Keratinocyte (primary cell): ENCODE data around the gene PHYH. TPM values are rescaled to one million over a fixed set of nuclear protein-coding genes. Genes with fewer than 3 reads are reported as not detected.

Experiments used
- DNase-seq: peaks from one replicate; pipeline ENCODE4 v3.0.0-alpha.2; 2011; ENCODE audit warnings: low read depth, missing footprints, low spot score
- FAIRE-seq: peaks from 2 replicates; lab custom pipeline; 2011; peaks lifted over from hg19 to GRCh38; lab: Jason Lieb, UNC
- H2AFZ ChIP-seq: 2 replicates; pipeline ENCODE4 v1.6.0; 2012; ENCODE audit warnings: low read length, control low read depth, inconsistent platforms; ENCODE audit not compliant: control insufficient read depth
- H3K27ac ChIP-seq: 2 replicates; pipeline ENCODE4 v1.5.1; 2011; ENCODE audit warnings: low read length; ENCODE audit not compliant: control insufficient read depth, insufficient read depth
- H3K27me3 ChIP-seq: 3 replicates; pipeline ENCODE4 v1.6.0; 2011; ENCODE audit warnings: low read length; ENCODE audit not compliant: control insufficient read depth, insufficient read depth; ENCODE audit errors: extremely low read depth
- H3K36me3 ChIP-seq, 2 experiments: 2 replicates in 1 of 2; 3 replicates in 1 of 2; pipeline ENCODE4 v1.5.1; 2011; ENCODE audit warnings: low read length in 2 of 2, mild to moderate bottlenecking in 1 of 2; ENCODE audit not compliant: control insufficient read depth in 2 of 2, insufficient read depth in 2 of 2; ENCODE audit errors: extremely low read depth in 1 of 2
- H3K4me1 ChIP-seq: 3 replicates; pipeline ENCODE4 v1.5.1; 2011; ENCODE audit warnings: low read length; ENCODE audit not compliant: control insufficient read depth, insufficient read depth; ENCODE audit errors: extremely low read depth
- H3K4me2 ChIP-seq: 3 replicates; pipeline ENCODE4 v1.6.0; 2011; ENCODE audit warnings: low read depth, low read length; ENCODE audit not compliant: control insufficient read depth, insufficient read depth; ENCODE audit errors: extremely low read depth
- H3K4me3 ChIP-seq, 3 experiments: fragments of 200-600 bp in 1 of 3; sonication (generic) in 1 of 3; 2 replicates in 2 of 3; 3 replicates in 1 of 3; pipeline ENCODE4 v1.5.1; 2011 to 2016; ENCODE audit warnings: low read length in 3 of 3, mild to moderate bottlenecking in 3 of 3, control low read depth in 2 of 3, inconsistent platforms in 1 of 3, low read depth in 1 of 3, mixed read lengths in 1 of 3, mixed run types in 1 of 3, moderate library complexity in 1 of 3; ENCODE audit not compliant: control insufficient read depth in 2 of 3, insufficient read depth in 2 of 3; ENCODE audit errors: extremely low read depth in 1 of 3
- H3K79me2 ChIP-seq: 2 replicates; pipeline ENCODE4 v1.6.0; 2012; ENCODE audit warnings: low read length; ENCODE audit not compliant: control insufficient read depth, insufficient read depth
- H3K9ac ChIP-seq: 3 replicates; pipeline ENCODE4 v1.6.0; 2011; ENCODE audit warnings: low read length; ENCODE audit not compliant: control insufficient read depth, insufficient read depth; ENCODE audit errors: extremely low read depth
- H3K9me1 ChIP-seq: 3 replicates; pipeline ENCODE4 v1.6.0; 2011; ENCODE audit warnings: low read length; ENCODE audit not compliant: control insufficient read depth, insufficient read depth; ENCODE audit errors: extremely low read depth
- H3K9me3 ChIP-seq: 2 replicates; pipeline ENCODE4 v1.5.1; 2012; ENCODE audit warnings: low read depth, low read length; ENCODE audit not compliant: control insufficient read depth
- H4K20me1 ChIP-seq: 3 replicates; pipeline ENCODE4 v1.6.0; 2011; ENCODE audit warnings: low read length; ENCODE audit not compliant: control insufficient read depth, insufficient read depth; ENCODE audit errors: extremely low read depth
- EZH2 ChIP-seq: IDR thresholded peaks from one replicate; pipeline ENCODE4 v1.6.1; 2012; ENCODE audit warnings: inconsistent platforms, mild to moderate bottlenecking, low read length, moderate library complexity
- dilution Hi-C: fragments of 300-500 bp; cut with MboI; formaldehyde crosslinking; loops from one replicate; pipeline ENCODE4 v1.7.0; 2020; ENCODE audit warnings: low sequenced_read_pairs; ENCODE audit not compliant: extremely low pct_ligation_motif_present
- polyA plus RNA-seq, 5 experiments: library from polyadenylated mRNA; depleted of rRNA in 3 of 5; stranded (reverse) in 3 of 5; stranded (forward) in 1 of 5; unstranded in 1 of 5; fragments of >200 nt; gene quantifications; 1 replicate in 1 of 5; 2 replicates in 3 of 5; 3 replicates in 1 of 5; pipeline versions ENCODE4 v1.2.1 to v1.2.3, GENCODE V29; 2011 to 2012; ENCODE audit warnings: missing spikeins in 2 of 5, low read depth in 1 of 5, low replicate concordance in 1 of 5
- TF ChIP-seq, protein P1 (sequence below), 3 experiments: IDR thresholded peaks in 1 of 3; conservative IDR thresholded peaks in 1 of 3; optimal IDR thresholded peaks in 1 of 3; 2 replicates in 2 of 3; 3 replicates in 1 of 3; pipeline versions ENCODE3 to v1.5.1; 2011; ENCODE audit warnings: low read length in 3 of 3, mild to moderate bottlenecking in 3 of 3, moderate library complexity in 2 of 3, control low read depth in 1 of 3, inconsistent platforms in 1 of 3; ENCODE audit not compliant: insufficient read depth in 2 of 3; ENCODE audit errors: extremely low read depth in 1 of 3

PHYH gene
- polyA plus RNA-seq, 1 donor (not counting 4 experiments of a cell fraction or from before 2014, with no cell fraction given) = 11.5 TPM

DNA sequence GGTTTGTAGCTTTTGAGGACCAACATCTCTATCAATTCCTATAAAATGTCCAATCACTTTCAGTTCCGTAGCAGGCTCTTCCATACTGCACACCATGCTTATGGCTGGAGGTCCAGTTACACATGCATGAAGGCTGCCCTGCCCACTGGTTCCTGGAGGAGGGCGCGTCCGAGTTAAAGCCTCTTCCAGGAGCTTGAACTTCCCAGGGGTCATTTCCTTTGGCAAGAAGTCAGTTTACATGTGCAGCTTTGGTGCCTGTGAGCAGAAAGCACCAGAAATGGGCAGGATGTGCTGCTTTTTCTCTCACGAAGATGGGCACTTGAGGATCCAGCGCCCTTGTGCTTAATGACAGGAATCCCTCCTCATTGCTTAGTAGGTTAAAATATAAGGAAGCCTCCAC is 17.6 kb upstream of the PHYH start:
- dilution Hi-C loops = no loop called here

DNA sequence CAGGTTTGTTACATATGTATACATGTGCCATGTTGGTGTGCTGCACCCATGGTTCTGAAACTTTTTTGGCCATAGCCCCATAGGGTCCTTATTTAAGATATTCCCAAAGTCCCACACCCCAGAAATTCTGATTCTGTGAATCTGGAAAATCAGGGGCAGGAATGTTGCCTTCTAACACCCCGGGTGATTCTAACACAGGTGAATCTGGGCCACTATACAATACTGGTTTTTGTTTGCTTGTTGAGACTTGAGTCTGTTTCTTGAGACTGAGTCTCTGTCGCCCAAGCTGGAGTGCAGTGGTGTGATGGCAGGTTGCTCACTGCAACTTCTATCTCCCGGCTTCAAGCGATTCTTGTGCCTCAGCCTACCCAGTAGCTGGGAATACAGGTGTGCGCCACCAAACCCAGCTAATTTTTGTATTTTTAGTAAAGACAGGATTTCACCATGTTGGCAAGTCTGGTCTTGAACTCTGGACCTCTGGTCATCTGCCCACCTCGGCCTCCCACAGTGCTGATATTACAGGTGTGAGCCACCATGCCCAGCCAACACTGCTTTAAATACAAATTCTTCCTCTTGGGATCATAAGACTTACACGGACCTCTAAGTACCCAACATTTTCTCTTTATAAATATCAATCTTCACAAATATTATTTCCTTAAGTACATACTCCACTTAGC is 16.9 kb upstream of the PHYH start:
- DNase-seq = no peak

More for the DNA sequence above, 17.6 kb upstream of the PHYH start:
- Histone ChIP-seq H3K79me2 (no peaks in the 10 kb centered on the region), H3K9me1 (no peaks in the 10 kb centered on the region), H3K27ac (no peak overlapping the region), H3K9me3 (no peaks in the 10 kb centered on the region), H3K36me3 (peaks cover 0 to 7% of the 10 kb centered on the region in 2 experiments), H3K27me3 (no peaks in the 10 kb centered on the region), H3K9ac (no peak overlapping the region), H3K4me2 (no peak overlapping the region), H3K4me3 (no peak overlapping the region), H3K4me1 (peaks cover 3% of the 10 kb centered on the region), H2AFZ (no peak overlapping the region), H4K20me1 (no peaks in the 10 kb centered on the region)
- TF ChIP-seq, protein P1, sequence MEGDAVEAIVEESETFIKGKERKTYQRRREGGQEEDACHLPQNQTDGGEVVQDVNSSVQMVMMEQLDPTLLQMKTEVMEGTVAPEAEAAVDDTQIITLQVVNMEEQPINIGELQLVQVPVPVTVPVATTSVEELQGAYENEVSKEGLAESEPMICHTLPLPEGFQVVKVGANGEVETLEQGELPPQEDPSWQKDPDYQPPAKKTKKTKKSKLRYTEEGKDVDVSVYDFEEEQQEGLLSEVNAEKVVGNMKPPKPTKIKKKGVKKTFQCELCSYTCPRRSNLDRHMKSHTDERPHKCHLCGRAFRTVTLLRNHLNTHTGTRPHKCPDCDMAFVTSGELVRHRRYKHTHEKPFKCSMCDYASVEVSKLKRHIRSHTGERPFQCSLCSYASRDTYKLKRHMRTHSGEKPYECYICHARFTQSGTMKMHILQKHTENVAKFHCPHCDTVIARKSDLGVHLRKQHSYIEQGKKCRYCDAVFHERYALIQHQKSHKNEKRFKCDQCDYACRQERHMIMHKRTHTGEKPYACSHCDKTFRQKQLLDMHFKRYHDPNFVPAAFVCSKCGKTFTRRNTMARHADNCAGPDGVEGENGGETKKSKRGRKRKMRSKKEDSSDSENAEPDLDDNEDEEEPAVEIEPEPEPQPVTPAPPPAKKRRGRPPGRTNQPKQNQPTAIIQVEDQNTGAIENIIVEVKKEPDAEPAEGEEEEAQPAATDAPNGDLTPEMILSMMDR (optimal IDR thresholded peaks at IDR 0.05 in 1 of 3, IDR thresholded peaks at IDR 0.05 in 1 of 3, conservative IDR thresholded peaks at IDR 0.05 in 1 of 3; ENCODE audit: extremely low read depth in 1 of 3, insufficient read depth in 2 of 3, low read length in 3 of 3) = no peak
- TF ChIP-seq EZH2 = no peak
- DNase-seq = no peak
- FAIRE-seq = no peak

More for the DNA sequence above, 16.9 kb upstream of the PHYH start:
- peaks cover 0 to 7% of the 10 kb centered on the region in 2 experiments for H3K36me3 ChIP-seq
- no peak overlapping the region for H3K4me3 ChIP-seq
- H3K27me3 ChIP-seq = no peaks in the 10 kb centered on the region
- peaks cover 3% of the 10 kb centered on the region for H3K4me1 ChIP-seq
- no peaks in the 10 kb centered on the region for H3K79me2 ChIP-seq
- H3K4me2 ChIP-seq = no peak overlapping the region
- dilution Hi-C loops = no loop called here
- H2AFZ ChIP-seq = no peak overlapping the region
- H4K20me1 ChIP-seq = no peaks in the 10 kb centered on the region
- FAIRE-seq = no peak
- no peak for TF ChIP-seq EZH2
- TF ChIP-seq, protein P1 (optimal IDR thresholded peaks at IDR 0.05 in 1 of 3, IDR thresholded peaks at IDR 0.05 in 1 of 3, conservative IDR thresholded peaks at IDR 0.05 in 1 of 3; ENCODE audit: extremely low read depth in 1 of 3, insufficient read depth in 2 of 3, low read length in 3 of 3) = no peak
- no peak overlapping the region for H3K9ac ChIP-seq
- H3K9me1 ChIP-seq = no peaks in the 10 kb centered on the region
- H3K27ac ChIP-seq = no peak overlapping the region
- H3K9me3 ChIP-seq = no peaks in the 10 kb centered on the region
